Measurements from ENCODE around the gene MCAT. TPM values are rescaled to one million over a fixed set of nuclear protein-coding genes. Genes with fewer than 3 reads are reported as not detected.
"Not testable (repeated sequence)": the region's sequence is repeated elsewhere in the genome, so short reads cannot be mapped to it uniquely, and the experiment has no call there.

MCAT gene
- total RNA-seq, 1 donor from 2014 or later, result 9.0 TPM

- DNase-seq, result no peak
Observed at GRCh38 chr22:43153899-43154298, 10.7 kb upstream of the MCAT start.

GRCh38 chr22:43152357-43153071 is 9.3 kb upstream of the MCAT start:
- peak; percentile 90 for DNase-seq

GRCh38 chr22:43152003-43152356 is 8.8 kb upstream of the MCAT start:
- no peak for DNase-seq

GRCh38 chr22:43151251-43152002 is 8.2 kb upstream of the MCAT start, which contains the start of gene TSPO:
Gene TSPO (plus strand): TSS chr22:43151559. CDS start chr22:43159239, 7,680 bp downstream.
- peak; percentile 72 for DNase-seq

- DNase-seq, result no peak
Observed at GRCh38 chr22:43150731-43151206, 7.6 kb upstream of the MCAT start.

GRCh38 chr22:43148581-43148980 is 5.4 kb upstream of the MCAT start:
- DNase-seq, result no peak

- DNase-seq, result no peak
Observed at GRCh38 chr22:43147821-43148220, 4.6 kb upstream of the MCAT start.

- DNase-seq, result not testable (repeated sequence)
Observed at GRCh38 chr22:43146332-43146731, 3.1 kb upstream of the MCAT start.

GRCh38 chr22:43145371-43145770 is 2.2 kb upstream of the MCAT start:
- DNase-seq, result not testable (repeated sequence)

GRCh38 chr22:43144949-43145348 is 1.8 kb upstream of the MCAT start:
- peak; percentile 73 for DNase-seq

GRCh38 chr22:43136801-43137200 is 6.4 kb downstream of the MCAT start:
- no peak for DNase-seq

GRCh38 chr22:43136255-43136654 is 6.9 kb downstream of the MCAT start:
- peak; percentile 48 for DNase-seq

GRCh38 chr22:43135565-43135964 is 7.6 kb downstream of the MCAT start:
- DNase-seq, result no peak

GRCh38 chr22:43134553-43134952 is 8.6 kb downstream of the MCAT start:
- DNase-seq, result no peak

- DNase-seq, result no peak
Observed at GRCh38 chr22:43133401-43133800, 9.8 kb downstream of the MCAT start.

GRCh38 chr22:43131773-43132501 is 11.3 kb downstream of the MCAT start:
- DNase-seq, result no peak

- DNase-seq, result no peak
Observed at GRCh38 chr22:43129426-43130425, 13.5 kb downstream of the MCAT start.

- DNase-seq, result peak; percentile 54
Observed at GRCh38 chr22:43128928-43129424, 14.2 kb downstream of the MCAT start.

GRCh38 chr22:43128116-43128515 is 15.1 kb downstream of the MCAT start:
- DNase-seq, result no peak

- DNase-seq, result no peak
Observed at GRCh38 chr22:43127166-43127908, 15.9 kb downstream of the MCAT start.

Measured in tongue (tissue), 2 donors.